K562 (cell line): Measurements from ENCODE around the gene MARCHF3. TPM values are rescaled to one million over a fixed set of nuclear protein-coding genes. Genes with fewer than 3 reads are reported as not detected.

Experiments used
- CHD1 ChIP-seq: fragments of 200-600 bp; sonication (generic); IDR thresholded peaks from one replicate; pipeline ENCODE4 v1.6.1; 2012; ENCODE audit warnings: mild to moderate bottlenecking, moderate library complexity, low read length, inconsistent platforms
- FOXJ3 ChIP-seq: sonication (generic); formaldehyde crosslinking; IDR thresholded peaks from 2 replicates; pipeline ENCODE4 v1.4.0; 2020; ENCODE audit warnings: mild to moderate bottlenecking, missing genetic modification reagents
- FOXP1 ChIP-seq: sonication (generic); formaldehyde crosslinking; IDR thresholded peaks from 2 replicates; pipeline ENCODE4 v1.8.0; 2022; ENCODE audit warnings: mild to moderate bottlenecking, missing genetic modification reagents
- GATA2 ChIP-seq: sonication (generic); formaldehyde crosslinking; IDR thresholded peaks from 2 replicates; pipeline ENCODE4 v1.4.0; 2020; ENCODE audit warnings: mild to moderate bottlenecking, missing genetic modification reagents
- MAFF ChIP-seq: IDR thresholded peaks from 2 replicates; pipeline ENCODE4 v1.6.1; 2012; ENCODE audit warnings: low read length, improper control_type of control experiment
- MCM2 ChIP-seq: fragments of 450-650 bp; IDR thresholded peaks from 2 replicates; pipeline ENCODE4 v1.6.1; 2017; ENCODE audit warnings: low read depth, mild to moderate bottlenecking
- MTA2 ChIP-seq: fragments of 450-650 bp; IDR thresholded peaks from 2 replicates; pipeline ENCODE4 v1.6.1; 2016; ENCODE audit warnings: low read depth
- MXI1 ChIP-seq: IDR thresholded peaks from 2 replicates; pipeline ENCODE4 v1.6.1; 2011; ENCODE audit warnings: low read depth, mild to moderate bottlenecking, improper control_type of control experiment, low read length
- POLR2B ChIP-seq: fragments of 450-650 bp; IDR thresholded peaks from 2 replicates; pipeline ENCODE4 v1.6.1; 2018; ENCODE audit warnings: low read depth; ENCODE audit not compliant: partially characterized antibody
- PPARD ChIP-seq: fragments of 250-450 bp; sonication (Bioruptor Pico); IDR thresholded peaks from 2 replicates; pipeline ENCODE4 v1.8.0; 2022; ENCODE audit warnings: inconsistent platforms, mild to moderate bottlenecking, moderate library complexity
- RBM25 ChIP-seq: fragments of 200-400 bp; formaldehyde crosslinking; IDR thresholded peaks from 2 replicates; pipeline ENCODE4 v1.6.1; 2018; ENCODE audit warnings: low read length, low read depth, moderate library complexity; ENCODE audit not compliant: severe bottlenecking
- RUNX1 ChIP-seq: sonication (generic); IDR thresholded peaks from 2 replicates; pipeline ENCODE4 v1.6.1; 2016; ENCODE audit warnings: antibody characterized with exemption, low read depth
- ZNF133 ChIP-seq: fragments of 250-450 bp; sonication (Bioruptor Pico); IDR thresholded peaks from 2 replicates; pipeline ENCODE4 v1.4.0; 2020; ENCODE audit warnings: mild to moderate bottlenecking
- ZNF324 ChIP-seq: fragments of 250-450 bp; sonication (Bioruptor Pico); IDR thresholded peaks from 2 replicates; pipeline ENCODE4 v1.4.0; 2020; ENCODE audit warnings: mild to moderate bottlenecking
- polyA plus RNA-seq, 8 experiments: library from polyadenylated mRNA; depleted of rRNA in 4 of 8; stranded (reverse) in 5 of 8; unstranded in 3 of 8; fragments of >200 nt; fragmentation: Nextera tagmentation in 2 of 8; fragmentation: Illumina TruSeq in 1 of 8; extraction: Ambion mirVana in 2 of 8; extraction: Trizol in 1 of 8; gene quantifications; 2 replicates each; pipeline versions ENCODE4 v1.2.1 to v1.2.3, GENCODE V29; 2011 to 2014; ENCODE audit warnings: inconsistent platforms in 1 of 8, missing spikeins in 1 of 8
- total RNA-seq, 7 experiments: library from RNA; depleted of rRNA in 6 of 7; stranded (reverse); fragments of >200 nt in 6 of 7; fragmentation: Illumina TruSeq in 2 of 7; extraction: Trizol in 2 of 7; gene quantifications; 2 replicates each; pipeline versions ENCODE4 v1.2.1 to v1.2.3, GENCODE V29; 2011 to 2021; ENCODE audit warnings: low replicate concordance in 1 of 7
- TF ChIP-seq, protein P1 (sequence below): sonication (generic); formaldehyde crosslinking; IDR thresholded peaks from 2 replicates; pipeline ENCODE4 v1.8.0; 2022; ENCODE audit warnings: mild to moderate bottlenecking, missing genetic modification reagents
- TF ChIP-seq, protein P2 (sequence below): sonication (generic); formaldehyde crosslinking; IDR thresholded peaks from 2 replicates; pipeline ENCODE4 v1.8.0; 2023; ENCODE audit warnings: mild to moderate bottlenecking, missing genetic modification reagents
- TF ChIP-seq, protein P3 (sequence below): fragments of 450-650 bp; IDR thresholded peaks from 2 replicates; pipeline ENCODE4 v1.6.1; 2016; ENCODE audit warnings: mild to moderate bottlenecking
- TF ChIP-seq, protein P4 (sequence below): fragments of 450-650 bp; IDR thresholded peaks from 2 replicates; pipeline ENCODE4 v1.6.1; 2014; ENCODE audit warnings: low read depth, mild to moderate bottlenecking, moderate library complexity, borderline replicate concordance
- TF ChIP-seq, protein P5 (sequence below): sonication (generic); formaldehyde crosslinking; IDR thresholded peaks from 2 replicates; pipeline ENCODE4 v1.8.1; 2022; ENCODE audit warnings: missing genetic modification reagents
- TF ChIP-seq, protein P6 (sequence below): fragments of 450-650 bp; conservative IDR thresholded peaks from 2 replicates; pipeline ENCODE4 v1.6.1; 2016; ENCODE audit warnings: missing genetic modification characterization, low read depth, mild to moderate bottlenecking, missing compliant biosample characterization, moderate library complexity

The MARCHF3 gene
- total and polyA plus RNA-seq, 9 of the 15 experiments (the other 6 are each of a cell fraction or from before 2014, with no cell fraction given) = 5.6 to 37.4 (median 16.5) TPM

DNA sequence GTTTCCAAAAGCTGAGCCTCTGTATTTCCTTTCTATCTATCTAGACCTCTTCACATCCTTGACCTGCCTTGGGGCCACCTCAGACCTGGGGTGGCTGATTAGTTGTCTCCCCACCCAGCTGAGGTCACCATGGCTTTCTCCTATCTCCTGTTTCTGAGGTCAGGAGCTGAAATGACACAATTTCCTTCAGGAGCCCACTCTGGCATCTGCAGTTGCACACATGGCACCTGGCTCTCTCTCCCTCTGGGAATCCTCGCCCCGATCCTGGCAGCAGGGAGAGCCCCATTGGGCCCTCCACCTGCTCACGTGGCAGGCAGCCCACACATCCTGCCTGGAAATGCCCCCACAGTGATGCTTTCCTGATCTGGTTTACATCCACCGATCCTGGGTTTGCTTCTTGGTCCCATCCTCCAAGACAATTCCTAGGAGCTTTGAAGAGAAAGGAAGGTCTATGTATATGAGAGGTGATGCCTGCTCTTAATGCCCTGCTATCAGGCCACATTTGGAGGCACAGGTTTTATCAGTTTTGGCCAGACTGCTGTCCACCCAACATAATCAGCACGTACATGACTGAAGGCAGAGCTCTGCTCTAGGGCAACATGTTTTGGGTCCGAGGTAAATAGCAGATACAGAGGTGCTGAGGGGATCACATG lies 53.7 kb downstream of the MARCHF3 start (continued):
- TF ChIP-seq, protein P1, sequence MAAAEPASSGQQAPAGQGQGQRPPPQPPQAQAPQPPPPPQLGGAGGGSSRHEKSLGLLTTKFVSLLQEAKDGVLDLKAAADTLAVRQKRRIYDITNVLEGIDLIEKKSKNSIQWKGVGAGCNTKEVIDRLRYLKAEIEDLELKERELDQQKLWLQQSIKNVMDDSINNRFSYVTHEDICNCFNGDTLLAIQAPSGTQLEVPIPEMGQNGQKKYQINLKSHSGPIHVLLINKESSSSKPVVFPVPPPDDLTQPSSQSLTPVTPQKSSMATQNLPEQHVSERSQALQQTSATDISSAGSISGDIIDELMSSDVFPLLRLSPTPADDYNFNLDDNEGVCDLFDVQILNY (CRISPR knock-in tag) = no peak
- TF ChIP-seq ZNF133 (CRISPR knock-in tag) = 0 out of 2 replicates have a peak, but pooled peaks have one; percentile 14
- TF ChIP-seq, protein P2, sequence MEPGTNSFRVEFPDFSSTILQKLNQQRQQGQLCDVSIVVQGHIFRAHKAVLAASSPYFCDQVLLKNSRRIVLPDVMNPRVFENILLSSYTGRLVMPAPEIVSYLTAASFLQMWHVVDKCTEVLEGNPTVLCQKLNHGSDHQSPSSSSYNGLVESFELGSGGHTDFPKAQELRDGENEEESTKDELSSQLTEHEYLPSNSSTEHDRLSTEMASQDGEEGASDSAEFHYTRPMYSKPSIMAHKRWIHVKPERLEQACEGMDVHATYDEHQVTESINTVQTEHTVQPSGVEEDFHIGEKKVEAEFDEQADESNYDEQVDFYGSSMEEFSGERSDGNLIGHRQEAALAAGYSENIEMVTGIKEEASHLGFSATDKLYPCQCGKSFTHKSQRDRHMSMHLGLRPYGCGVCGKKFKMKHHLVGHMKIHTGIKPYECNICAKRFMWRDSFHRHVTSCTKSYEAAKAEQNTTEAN (CRISPR knock-in tag) = no peak
- no peak for TF ChIP-seq FOXP1 (CRISPR knock-in tag)
- TF ChIP-seq CHD1 = peak; percentile 87
- no peak for TF ChIP-seq MAFF
- TF ChIP-seq, protein P3, sequence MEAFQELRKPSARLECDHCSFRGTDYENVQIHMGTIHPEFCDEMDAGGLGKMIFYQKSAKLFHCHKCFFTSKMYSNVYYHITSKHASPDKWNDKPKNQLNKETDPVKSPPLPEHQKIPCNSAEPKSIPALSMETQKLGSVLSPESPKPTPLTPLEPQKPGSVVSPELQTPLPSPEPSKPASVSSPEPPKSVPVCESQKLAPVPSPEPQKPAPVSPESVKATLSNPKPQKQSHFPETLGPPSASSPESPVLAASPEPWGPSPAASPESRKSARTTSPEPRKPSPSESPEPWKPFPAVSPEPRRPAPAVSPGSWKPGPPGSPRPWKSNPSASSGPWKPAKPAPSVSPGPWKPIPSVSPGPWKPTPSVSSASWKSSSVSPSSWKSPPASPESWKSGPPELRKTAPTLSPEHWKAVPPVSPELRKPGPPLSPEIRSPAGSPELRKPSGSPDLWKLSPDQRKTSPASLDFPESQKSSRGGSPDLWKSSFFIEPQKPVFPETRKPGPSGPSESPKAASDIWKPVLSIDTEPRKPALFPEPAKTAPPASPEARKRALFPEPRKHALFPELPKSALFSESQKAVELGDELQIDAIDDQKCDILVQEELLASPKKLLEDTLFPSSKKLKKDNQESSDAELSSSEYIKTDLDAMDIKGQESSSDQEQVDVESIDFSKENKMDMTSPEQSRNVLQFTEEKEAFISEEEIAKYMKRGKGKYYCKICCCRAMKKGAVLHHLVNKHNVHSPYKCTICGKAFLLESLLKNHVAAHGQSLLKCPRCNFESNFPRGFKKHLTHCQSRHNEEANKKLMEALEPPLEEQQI = peak; percentile 59; the same call in 1 of the 2 replicates
- peak; percentile 81 for TF ChIP-seq GATA2 (CRISPR knock-in tag)
- no peak for TF ChIP-seq PPARD (CRISPR knock-in tag)
- no peak for TF ChIP-seq FOXJ3 (CRISPR knock-in tag)
- TF ChIP-seq MCM2 = no peak
- TF ChIP-seq POLR2B = no peak
- TF ChIP-seq, protein P4, sequence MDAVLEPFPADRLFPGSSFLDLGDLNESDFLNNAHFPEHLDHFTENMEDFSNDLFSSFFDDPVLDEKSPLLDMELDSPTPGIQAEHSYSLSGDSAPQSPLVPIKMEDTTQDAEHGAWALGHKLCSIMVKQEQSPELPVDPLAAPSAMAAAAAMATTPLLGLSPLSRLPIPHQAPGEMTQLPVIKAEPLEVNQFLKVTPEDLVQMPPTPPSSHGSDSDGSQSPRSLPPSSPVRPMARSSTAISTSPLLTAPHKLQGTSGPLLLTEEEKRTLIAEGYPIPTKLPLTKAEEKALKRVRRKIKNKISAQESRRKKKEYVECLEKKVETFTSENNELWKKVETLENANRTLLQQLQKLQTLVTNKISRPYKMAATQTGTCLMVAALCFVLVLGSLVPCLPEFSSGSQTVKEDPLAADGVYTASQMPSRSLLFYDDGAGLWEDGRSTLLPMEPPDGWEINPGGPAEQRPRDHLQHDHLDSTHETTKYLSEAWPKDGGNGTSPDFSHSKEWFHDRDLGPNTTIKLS = peak; percentile 49; the same call in 1 of the 2 replicates
- TF ChIP-seq, protein P5, sequence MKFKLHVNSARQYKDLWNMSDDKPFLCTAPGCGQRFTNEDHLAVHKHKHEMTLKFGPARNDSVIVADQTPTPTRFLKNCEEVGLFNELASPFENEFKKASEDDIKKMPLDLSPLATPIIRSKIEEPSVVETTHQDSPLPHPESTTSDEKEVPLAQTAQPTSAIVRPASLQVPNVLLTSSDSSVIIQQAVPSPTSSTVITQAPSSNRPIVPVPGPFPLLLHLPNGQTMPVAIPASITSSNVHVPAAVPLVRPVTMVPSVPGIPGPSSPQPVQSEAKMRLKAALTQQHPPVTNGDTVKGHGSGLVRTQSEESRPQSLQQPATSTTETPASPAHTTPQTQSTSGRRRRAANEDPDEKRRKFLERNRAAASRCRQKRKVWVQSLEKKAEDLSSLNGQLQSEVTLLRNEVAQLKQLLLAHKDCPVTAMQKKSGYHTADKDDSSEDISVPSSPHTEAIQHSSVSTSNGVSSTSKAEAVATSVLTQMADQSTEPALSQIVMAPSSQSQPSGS (CRISPR knock-in tag) = no peak
- no peak for TF ChIP-seq RBM25
- no peak for TF ChIP-seq ZNF324 (CRISPR knock-in tag)
- TF ChIP-seq RUNX1 = 0 out of 2 replicates have a peak, but pooled peaks have one; percentile 66
- TF ChIP-seq, protein P6, sequence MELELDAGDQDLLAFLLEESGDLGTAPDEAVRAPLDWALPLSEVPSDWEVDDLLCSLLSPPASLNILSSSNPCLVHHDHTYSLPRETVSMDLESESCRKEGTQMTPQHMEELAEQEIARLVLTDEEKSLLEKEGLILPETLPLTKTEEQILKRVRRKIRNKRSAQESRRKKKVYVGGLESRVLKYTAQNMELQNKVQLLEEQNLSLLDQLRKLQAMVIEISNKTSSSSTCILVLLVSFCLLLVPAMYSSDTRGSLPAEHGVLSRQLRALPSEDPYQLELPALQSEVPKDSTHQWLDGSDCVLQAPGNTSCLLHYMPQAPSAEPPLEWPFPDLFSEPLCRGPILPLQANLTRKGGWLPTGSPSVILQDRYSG (tag) = 0 out of 2 replicates have a peak, but pooled peaks have one; percentile 58
- TF ChIP-seq MXI1 = 0 out of 2 replicates have a peak, but pooled peaks have one; percentile 8
- peak; percentile 91 for TF ChIP-seq MTA2
